ENCODE results near the gene R3HDM2.
"Not testable (repeated sequence)": the region's sequence is repeated elsewhere in the genome, so short reads cannot be mapped to it uniquely, and the experiment has no call there.

R3HDM2 gene

GRCh38 chr12:57329219-57329618 is 101.6 kb downstream of the R3HDM2 start:
- no peaks in the 10 kb centered on the region for H3K36me3 ChIP-seq (ENCODE audit: control insufficient read depth, insufficient read depth, low read length)
- no peaks in the 10 kb centered on the region for H3K27me3 ChIP-seq (ENCODE audit: control insufficient read depth, insufficient read depth, low read length)
- H3K4me3 ChIP-seq (ENCODE audit: low read depth, low read length) = no peak overlapping the region
- H3K9ac ChIP-seq (ENCODE audit: low read depth, low read length) = no peak overlapping the region
- no peaks in the 10 kb centered on the region for H3K9me3 ChIP-seq (ENCODE audit: control insufficient read depth, insufficient read depth, low read length)
- no peaks in the 10 kb centered on the region for H3K4me1 ChIP-seq (ENCODE audit: control insufficient read depth, insufficient read depth, low read length)

- Histone ChIP-seq H3K27me3 (ENCODE audit: control insufficient read depth, insufficient read depth, low read length) (no peaks in the 10 kb centered on the region), H3K36me3 (ENCODE audit: control insufficient read depth, insufficient read depth, low read length) (no peaks in the 10 kb centered on the region), H3K4me1 (ENCODE audit: control insufficient read depth, insufficient read depth, low read length) (no peaks in the 10 kb centered on the region), H3K4me3 (ENCODE audit: low read depth, low read length) (no peak overlapping the region), H3K9ac (ENCODE audit: low read depth, low read length) (no peak overlapping the region), H3K9me3 (ENCODE audit: control insufficient read depth, insufficient read depth, low read length) (no peaks in the 10 kb centered on the region)
These were observed 105.4 kb downstream of the R3HDM2 start for GRCh38 chr12:57325395-57325794.

DNA sequence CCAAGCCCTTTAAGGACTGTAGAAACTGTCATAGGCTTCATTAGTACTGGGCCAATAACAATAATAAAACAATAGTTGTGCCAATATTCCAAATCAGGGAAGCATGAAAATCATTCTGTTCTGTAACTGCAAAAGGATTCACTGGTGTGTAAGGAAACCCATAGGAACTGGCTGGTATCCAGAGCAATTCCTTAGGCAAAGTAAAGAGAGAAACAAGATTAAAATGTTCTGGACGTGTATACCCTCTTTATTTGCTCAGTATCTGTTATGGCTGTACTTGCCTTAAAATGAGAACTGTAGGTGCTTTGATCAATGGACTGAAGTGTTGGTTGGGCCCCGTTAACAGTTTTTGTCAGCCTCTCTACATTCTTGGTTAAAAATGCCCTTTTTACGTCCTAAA is 107.4 kb downstream of the R3HDM2 start:
- H3K9ac ChIP-seq (ENCODE audit: low read depth, low read length) = no peak overlapping the region
- H3K4me1 ChIP-seq (ENCODE audit: control insufficient read depth, insufficient read depth, low read length) = peaks cover 3% of the 10 kb centered on the region
- H3K36me3 ChIP-seq (ENCODE audit: control insufficient read depth, insufficient read depth, low read length) = no peaks in the 10 kb centered on the region
- no peak overlapping the region for H3K4me3 ChIP-seq (ENCODE audit: low read depth, low read length)
- no peaks in the 10 kb centered on the region for H3K9me3 ChIP-seq (ENCODE audit: control insufficient read depth, insufficient read depth, low read length)
- H3K27me3 ChIP-seq (ENCODE audit: control insufficient read depth, insufficient read depth, low read length) = no peaks in the 10 kb centered on the region

GRCh38 chr12:57320639-57321038 is 110.2 kb downstream of the R3HDM2 start:
- Histone ChIP-seq H3K27me3 (ENCODE audit: control insufficient read depth, insufficient read depth, low read length) (no peaks in the 10 kb centered on the region), H3K4me3 (ENCODE audit: low read depth, low read length) (no peak overlapping the region), H3K9me3 (ENCODE audit: control insufficient read depth, insufficient read depth, low read length) (no peaks in the 10 kb centered on the region), H3K36me3 (ENCODE audit: control insufficient read depth, insufficient read depth, low read length) (no peaks in the 10 kb centered on the region), H3K9ac (ENCODE audit: low read depth, low read length) (no peak overlapping the region), H3K4me1 (ENCODE audit: control insufficient read depth, insufficient read depth, low read length) (peaks cover 3% of the 10 kb centered on the region)

DNA sequence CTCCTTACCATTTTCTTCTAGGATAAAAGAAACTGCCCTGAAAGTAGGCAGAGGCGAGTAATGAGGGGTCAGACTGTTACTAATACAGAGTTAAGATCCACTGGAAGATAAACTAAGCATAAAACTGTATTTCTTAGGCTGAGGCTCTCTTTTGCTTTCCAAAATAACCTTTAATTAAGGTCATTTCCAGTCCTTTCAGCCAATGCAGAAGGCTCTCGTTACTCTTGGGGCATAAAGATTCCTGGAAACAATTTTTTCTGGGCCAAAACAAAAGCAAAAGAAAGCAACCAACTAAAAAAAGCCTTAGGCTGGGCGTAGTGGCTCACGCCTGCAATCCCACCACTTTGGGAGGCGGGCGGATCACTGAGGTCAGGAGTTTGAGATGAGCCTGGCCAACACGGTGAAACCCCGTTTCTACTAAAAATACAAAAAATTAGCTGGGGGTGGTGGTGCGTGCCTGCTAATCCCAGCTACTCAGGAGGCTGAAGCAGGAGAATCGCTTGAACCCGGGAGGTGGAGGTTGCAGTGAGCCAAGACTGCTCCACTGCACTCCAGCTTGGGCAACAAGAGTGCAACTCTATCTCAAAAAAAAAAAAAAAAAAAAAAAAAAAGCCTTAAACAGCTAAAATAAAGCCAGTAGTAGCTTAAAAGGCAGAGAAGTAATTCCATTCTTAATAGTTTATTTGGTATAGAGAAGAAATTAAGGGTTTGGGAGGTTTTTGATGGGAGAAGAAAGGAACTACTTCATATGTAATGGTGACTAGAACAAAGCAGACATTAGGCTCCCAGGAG is 111.0 kb downstream of the R3HDM2 start:
- no peaks in the 10 kb centered on the region for H3K27me3 ChIP-seq (ENCODE audit: control insufficient read depth, insufficient read depth, low read length)
- no peaks in the 10 kb centered on the region for H3K9me3 ChIP-seq (ENCODE audit: control insufficient read depth, insufficient read depth, low read length)
- H3K4me1 ChIP-seq (ENCODE audit: control insufficient read depth, insufficient read depth, low read length) = peaks cover 3% of the 10 kb centered on the region
- H3K4me3 ChIP-seq (ENCODE audit: low read depth, low read length) = no peak overlapping the region
- H3K9ac ChIP-seq (ENCODE audit: low read depth, low read length) = no peak overlapping the region
- H3K36me3 ChIP-seq (ENCODE audit: control insufficient read depth, insufficient read depth, low read length) = no peaks in the 10 kb centered on the region

DNA sequence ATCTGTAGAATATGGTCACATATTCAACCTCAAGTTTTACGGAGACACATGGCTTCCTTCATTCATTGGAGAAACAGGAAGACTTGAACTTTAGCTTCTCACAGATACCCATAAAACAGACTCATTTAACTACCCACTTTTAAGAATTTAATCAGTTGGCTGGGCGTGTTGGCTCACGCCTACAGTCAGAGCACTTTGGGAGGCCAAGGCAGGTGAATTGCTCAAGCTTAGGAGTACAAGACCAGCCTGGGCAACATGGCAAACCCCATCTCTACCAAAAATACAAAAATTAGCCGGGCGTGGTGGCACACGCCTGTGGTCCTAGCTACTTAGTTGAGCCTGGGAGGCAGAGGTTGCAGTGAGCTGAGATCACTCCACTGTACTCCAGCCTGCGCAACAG is 115.2 kb downstream of the R3HDM2 start:
- H3K9ac ChIP-seq (ENCODE audit: low read depth, low read length) = no peak overlapping the region
- H3K36me3 ChIP-seq (ENCODE audit: control insufficient read depth, insufficient read depth, low read length) = no peaks in the 10 kb centered on the region
- no peaks in the 10 kb centered on the region for H3K27me3 ChIP-seq (ENCODE audit: control insufficient read depth, insufficient read depth, low read length)
- H3K9me3 ChIP-seq (ENCODE audit: control insufficient read depth, insufficient read depth, low read length) = no peaks in the 10 kb centered on the region
- H3K4me3 ChIP-seq (ENCODE audit: low read depth, low read length) = no peak overlapping the region
- peaks cover 3% of the 10 kb centered on the region for H3K4me1 ChIP-seq (ENCODE audit: control insufficient read depth, insufficient read depth, low read length)

DNA sequence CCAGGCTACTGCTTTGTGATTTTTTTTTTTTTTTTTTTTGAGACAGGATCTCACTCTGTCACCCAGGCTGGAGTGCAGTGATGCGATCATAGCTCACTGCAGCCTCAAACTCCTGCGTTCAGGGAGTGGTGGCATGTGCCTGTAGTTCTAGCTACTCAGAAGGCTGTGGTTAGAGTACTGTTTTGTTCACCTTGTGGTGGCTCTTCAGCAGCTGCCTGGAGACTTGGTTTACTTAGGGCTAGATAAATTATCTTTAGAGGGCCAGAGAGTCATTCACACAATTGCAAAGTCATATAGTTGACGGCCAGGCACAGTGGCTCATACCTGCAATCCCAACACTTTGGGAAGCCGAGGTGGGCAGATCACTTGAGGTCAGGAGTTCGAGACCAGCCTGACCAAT is 118.6 kb downstream of the R3HDM2 start:
- not testable (repeated sequence) for H3K4me1 ChIP-seq (ENCODE audit: control insufficient read depth, insufficient read depth, low read length); H3K9me3 ChIP-seq (ENCODE audit: control insufficient read depth, insufficient read depth, low read length); H3K4me3 ChIP-seq (ENCODE audit: low read depth, low read length); H3K9ac ChIP-seq (ENCODE audit: low read depth, low read length); H3K27me3 ChIP-seq (ENCODE audit: control insufficient read depth, insufficient read depth, low read length); H3K36me3 ChIP-seq (ENCODE audit: control insufficient read depth, insufficient read depth, low read length)

DNA sequence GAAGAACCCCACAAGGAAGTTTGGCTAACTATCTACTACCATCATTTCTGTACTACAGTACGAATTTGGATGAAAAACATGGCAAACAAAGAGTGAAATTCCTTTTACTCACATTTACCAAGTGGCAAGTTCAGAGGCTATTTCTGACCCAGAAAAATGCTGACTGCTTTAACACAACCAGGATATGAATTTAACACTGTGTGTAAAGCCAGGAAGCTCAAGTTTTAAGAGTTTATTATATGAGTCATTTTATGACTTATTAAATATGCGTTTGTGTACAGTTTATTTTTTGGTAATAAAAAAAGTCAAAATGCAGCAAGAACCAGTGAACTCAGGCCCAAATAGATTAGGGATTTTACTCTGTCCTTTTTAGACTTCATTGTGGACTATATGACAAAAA is 121.4 kb downstream of the R3HDM2 start:
- H3K9me3 ChIP-seq (ENCODE audit: control insufficient read depth, insufficient read depth, low read length) = no peaks in the 10 kb centered on the region
- no peaks in the 10 kb centered on the region for H3K4me1 ChIP-seq (ENCODE audit: control insufficient read depth, insufficient read depth, low read length)
- H3K36me3 ChIP-seq (ENCODE audit: control insufficient read depth, insufficient read depth, low read length) = no peaks in the 10 kb centered on the region
- no peaks in the 10 kb centered on the region for H3K27me3 ChIP-seq (ENCODE audit: control insufficient read depth, insufficient read depth, low read length)
- no peak overlapping the region for H3K4me3 ChIP-seq (ENCODE audit: low read depth, low read length)
- no peak overlapping the region for H3K9ac ChIP-seq (ENCODE audit: low read depth, low read length)

DNA sequence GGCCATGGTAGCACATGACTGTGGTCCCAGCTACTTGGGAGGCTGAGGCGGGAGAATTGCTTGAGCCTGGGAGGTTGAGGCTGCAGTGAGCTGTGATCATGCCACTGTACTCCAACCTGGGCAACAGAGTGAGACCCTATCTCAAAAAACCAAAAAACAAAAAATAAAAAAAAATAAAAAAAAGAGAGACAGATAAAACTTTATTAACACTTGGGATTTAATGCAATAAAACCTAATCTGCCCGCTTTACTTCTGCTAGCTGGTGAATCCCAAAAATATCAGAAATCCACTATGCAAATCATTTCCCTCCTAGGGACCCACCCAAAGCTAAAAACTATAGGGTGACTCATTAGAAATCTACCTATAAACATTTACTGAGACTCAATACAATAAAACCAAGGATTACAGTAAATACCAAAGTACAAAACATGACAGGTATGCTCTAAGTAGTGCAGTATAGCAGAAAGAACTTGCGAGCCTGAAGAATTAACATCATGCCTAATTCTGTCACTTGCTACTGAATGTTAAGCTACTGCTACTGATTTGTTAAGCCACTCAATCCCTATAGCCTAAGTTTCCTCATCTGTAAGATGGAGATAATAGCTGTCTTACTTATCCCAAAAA is 129.8 kb downstream of the R3HDM2 start:
- no peak overlapping the region for H3K4me3 ChIP-seq (ENCODE audit: low read depth, low read length)
- H3K27me3 ChIP-seq (ENCODE audit: control insufficient read depth, insufficient read depth, low read length) = no peaks in the 10 kb centered on the region
- H3K4me1 ChIP-seq (ENCODE audit: control insufficient read depth, insufficient read depth, low read length) = peaks cover 4% of the 10 kb centered on the region
- H3K9ac ChIP-seq (ENCODE audit: low read depth, low read length) = no peak overlapping the region
- H3K9me3 ChIP-seq (ENCODE audit: control insufficient read depth, insufficient read depth, low read length) = no peaks in the 10 kb centered on the region
- no peaks in the 10 kb centered on the region for H3K36me3 ChIP-seq (ENCODE audit: control insufficient read depth, insufficient read depth, low read length)

- Histone ChIP-seq H3K36me3 (ENCODE audit: control insufficient read depth, insufficient read depth, low read length) (no peaks in the 10 kb centered on the region), H3K27me3 (ENCODE audit: control insufficient read depth, insufficient read depth, low read length) (no peaks in the 10 kb centered on the region), H3K9ac (ENCODE audit: low read depth, low read length) (no peak overlapping the region), H3K4me3 (ENCODE audit: low read depth, low read length) (no peak overlapping the region), H3K4me1 (ENCODE audit: control insufficient read depth, insufficient read depth, low read length) (peaks cover 4% of the 10 kb centered on the region), H3K9me3 (ENCODE audit: control insufficient read depth, insufficient read depth, low read length) (no peaks in the 10 kb centered on the region)
These were observed 131.3 kb downstream of the R3HDM2 start for GRCh38 chr12:57299514-57300016.

DNA sequence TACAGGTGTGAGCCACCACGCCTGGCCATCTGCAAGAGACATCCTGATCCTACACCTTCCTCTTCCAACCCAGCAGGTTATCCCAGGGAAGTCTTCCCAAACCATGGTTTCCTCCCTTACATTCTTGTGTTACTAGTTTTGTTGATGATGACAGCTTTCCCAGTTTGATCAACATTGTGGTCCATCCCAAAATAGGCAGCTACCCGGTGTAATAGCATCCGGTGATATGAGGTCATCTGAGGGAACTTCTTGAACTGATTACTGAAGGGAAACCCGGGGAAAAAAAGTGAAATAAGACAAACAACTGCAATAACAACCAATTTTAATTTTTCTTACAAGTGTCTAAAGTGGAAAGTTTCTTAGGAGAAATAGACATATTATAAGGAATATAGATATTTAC is 134.6 kb downstream of the R3HDM2 start:
- H3K9me3 ChIP-seq (ENCODE audit: control insufficient read depth, insufficient read depth, low read length) = no peaks in the 10 kb centered on the region
- no peaks in the 10 kb centered on the region for H3K36me3 ChIP-seq (ENCODE audit: control insufficient read depth, insufficient read depth, low read length)
- no peaks in the 10 kb centered on the region for H3K27me3 ChIP-seq (ENCODE audit: control insufficient read depth, insufficient read depth, low read length)
- peaks cover 4% of the 10 kb centered on the region for H3K4me1 ChIP-seq (ENCODE audit: control insufficient read depth, insufficient read depth, low read length)
- H3K4me3 ChIP-seq (ENCODE audit: low read depth, low read length) = no peak overlapping the region
- no peak overlapping the region for H3K9ac ChIP-seq (ENCODE audit: low read depth, low read length)

DNA sequence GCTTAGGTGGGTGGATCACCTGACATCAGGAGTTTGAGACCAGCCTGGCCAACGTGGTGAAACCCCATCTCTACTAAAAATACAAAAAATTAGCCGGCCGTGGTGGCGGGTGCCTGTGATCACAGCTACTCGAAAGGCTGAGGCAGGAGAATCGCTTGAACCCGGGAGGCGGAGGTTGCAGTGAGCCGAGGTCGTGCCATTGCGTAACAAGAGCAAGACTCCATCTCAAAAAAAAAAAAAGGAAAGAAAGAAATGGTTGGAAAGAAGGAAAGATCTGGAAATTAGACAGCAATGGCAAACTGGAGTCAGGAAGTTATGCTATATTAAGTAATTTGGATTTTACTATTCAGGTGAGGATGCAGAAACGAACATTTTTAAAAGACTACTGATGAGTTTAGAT is 148.8 kb downstream of the R3HDM2 start:
- not testable (repeated sequence) for H3K9ac ChIP-seq (ENCODE audit: low read depth, low read length); H3K27me3 ChIP-seq (ENCODE audit: control insufficient read depth, insufficient read depth, low read length); H3K9me3 ChIP-seq (ENCODE audit: control insufficient read depth, insufficient read depth, low read length); H3K4me3 ChIP-seq (ENCODE audit: low read depth, low read length); H3K4me1 ChIP-seq (ENCODE audit: control insufficient read depth, insufficient read depth, low read length)
- peaks cover 11% of the 10 kb centered on the region for H3K36me3 ChIP-seq (ENCODE audit: control insufficient read depth, insufficient read depth, low read length)
